Endothelial cell of umbilical vein (primary cell): ENCODE data around the gene ABCA7.

Source experiments
- EZH2 ChIP-seq: IDR thresholded peaks from 2 replicates; pipeline ENCODE4 v1.6.1; 2012; ENCODE audit warnings: borderline replicate concordance, low read depth, mild to moderate bottlenecking, moderate library complexity, low read length, inconsistent platforms; ENCODE audit not compliant: severe bottlenecking
- FOS ChIP-seq: IDR thresholded peaks from 2 replicates; pipeline ENCODE4 v1.6.1; 2011; ENCODE audit warnings: mild to moderate bottlenecking, low read length, moderate library complexity, borderline replicate concordance; ENCODE audit not compliant: insufficient read depth
- JUN ChIP-seq: IDR thresholded peaks from 2 replicates; pipeline ENCODE4 v1.6.1; 2011; ENCODE audit warnings: borderline replicate concordance, low read depth; ENCODE audit not compliant: insufficient read length, insufficient read depth
- MYC ChIP-seq: IDR thresholded peaks from one replicate; pipeline ENCODE4 v1.6.1; 2011; ENCODE audit warnings: mild to moderate bottlenecking, low read depth, low read length
- POLR2A ChIP-seq: IDR thresholded peaks from 2 replicates; pipeline ENCODE4 v1.6.1; 2012; ENCODE audit warnings: low read depth, mild to moderate bottlenecking, control low read depth, low read length
- POLR2AphosphoS5 ChIP-seq: IDR thresholded peaks from 2 replicates; pipeline ENCODE4 v1.6.1; 2012; ENCODE audit warnings: low read depth, mild to moderate bottlenecking, control low read depth, low read length, moderate library complexity; ENCODE audit not compliant: insufficient read depth
- TF ChIP-seq, protein P1 (sequence below), 2 donors: IDR thresholded peaks; 1 replicate in 1 of 2; 2 replicates in 1 of 2; pipeline ENCODE4 v1.5.1; 2011; ENCODE audit warnings: low read length in 2 of 2, mild to moderate bottlenecking in 2 of 2, moderate library complexity in 2 of 2, control low read depth in 1 of 2, inconsistent platforms in 1 of 2, low read depth in 1 of 2; ENCODE audit not compliant: insufficient read depth in 1 of 2; ENCODE audit errors: extremely low read depth in 1 of 2

GRCh38 chr19:1055886-1056620 is 16.1 kb downstream of the ABCA7 start:
- TF ChIP-seq, protein P1, sequence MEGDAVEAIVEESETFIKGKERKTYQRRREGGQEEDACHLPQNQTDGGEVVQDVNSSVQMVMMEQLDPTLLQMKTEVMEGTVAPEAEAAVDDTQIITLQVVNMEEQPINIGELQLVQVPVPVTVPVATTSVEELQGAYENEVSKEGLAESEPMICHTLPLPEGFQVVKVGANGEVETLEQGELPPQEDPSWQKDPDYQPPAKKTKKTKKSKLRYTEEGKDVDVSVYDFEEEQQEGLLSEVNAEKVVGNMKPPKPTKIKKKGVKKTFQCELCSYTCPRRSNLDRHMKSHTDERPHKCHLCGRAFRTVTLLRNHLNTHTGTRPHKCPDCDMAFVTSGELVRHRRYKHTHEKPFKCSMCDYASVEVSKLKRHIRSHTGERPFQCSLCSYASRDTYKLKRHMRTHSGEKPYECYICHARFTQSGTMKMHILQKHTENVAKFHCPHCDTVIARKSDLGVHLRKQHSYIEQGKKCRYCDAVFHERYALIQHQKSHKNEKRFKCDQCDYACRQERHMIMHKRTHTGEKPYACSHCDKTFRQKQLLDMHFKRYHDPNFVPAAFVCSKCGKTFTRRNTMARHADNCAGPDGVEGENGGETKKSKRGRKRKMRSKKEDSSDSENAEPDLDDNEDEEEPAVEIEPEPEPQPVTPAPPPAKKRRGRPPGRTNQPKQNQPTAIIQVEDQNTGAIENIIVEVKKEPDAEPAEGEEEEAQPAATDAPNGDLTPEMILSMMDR (IDR thresholded peaks at IDR 0.05; ENCODE audit: extremely low read depth in 1 of 2, insufficient read depth in 1 of 2, low read depth in 1 of 2, low read length in 2 of 2): no peak
- TF ChIP-seq POLR2A (no peak), EZH2 (no peak), POLR2AphosphoS5 (no peak), JUN (no peak), MYC (no peak), FOS (no peak)
